Upper lobe of left lung (tissue), 4 donors: ENCODE data around the gene ZNF783.

Experiments
- POLR2A ChIP-seq, 4 donors: fragments of 450-650 bp; IDR thresholded peaks; one replicate each; pipeline ENCODE4 v1.5.1; 2016 to 2017; ENCODE audit warnings: antibody characterized with exemption in 4 of 4, mild to moderate bottlenecking in 2 of 4
- TF ChIP-seq, protein P1 (sequence below), 6 experiments: fragments of 450-650 bp in 4 of 6; fragments of 200-600 bp in 2 of 6; sonication (generic) in 2 of 6; IDR thresholded peaks; one replicate each; pipeline ENCODE4 v1.5.1; 2016 to 2019; ENCODE audit warnings: antibody characterized with exemption in 6 of 6

DNA sequence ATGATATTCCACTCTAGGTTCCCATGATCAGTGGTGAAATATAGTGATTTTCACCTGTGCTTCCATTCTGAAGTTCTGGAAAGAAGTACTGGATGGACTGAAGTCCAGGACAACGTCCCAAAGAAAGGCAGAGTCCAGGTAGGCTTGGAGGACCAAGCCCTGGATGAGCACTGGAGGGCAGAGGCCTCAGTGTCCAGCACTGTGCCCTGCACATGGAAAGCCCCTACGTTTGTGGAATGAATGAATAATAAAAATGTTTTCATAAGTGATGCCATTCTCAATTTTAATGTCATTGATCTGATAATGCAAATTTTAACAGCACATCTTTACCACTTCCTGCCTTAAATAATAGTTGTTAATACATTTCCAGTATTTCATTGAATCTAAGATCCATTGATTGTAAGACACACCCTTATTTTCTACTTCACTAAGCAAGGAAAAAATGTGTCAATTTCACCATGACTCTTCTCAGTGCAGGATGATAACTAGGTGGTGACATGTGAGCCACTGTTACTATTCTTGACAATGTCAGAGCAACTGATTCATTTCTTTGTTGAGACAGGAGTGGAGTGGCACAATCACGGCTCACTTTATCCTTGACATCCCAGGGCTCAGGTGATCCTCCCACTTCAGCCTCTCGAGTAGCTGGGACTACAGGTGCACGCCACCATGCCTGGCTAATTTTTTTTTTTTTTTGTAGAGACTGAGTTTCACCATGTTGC lies 35.2 kb downstream of the ZNF783 start:
- TF ChIP-seq POLR2A (IDR thresholded peaks at IDR 0.05): no peak
- TF ChIP-seq, protein P1, sequence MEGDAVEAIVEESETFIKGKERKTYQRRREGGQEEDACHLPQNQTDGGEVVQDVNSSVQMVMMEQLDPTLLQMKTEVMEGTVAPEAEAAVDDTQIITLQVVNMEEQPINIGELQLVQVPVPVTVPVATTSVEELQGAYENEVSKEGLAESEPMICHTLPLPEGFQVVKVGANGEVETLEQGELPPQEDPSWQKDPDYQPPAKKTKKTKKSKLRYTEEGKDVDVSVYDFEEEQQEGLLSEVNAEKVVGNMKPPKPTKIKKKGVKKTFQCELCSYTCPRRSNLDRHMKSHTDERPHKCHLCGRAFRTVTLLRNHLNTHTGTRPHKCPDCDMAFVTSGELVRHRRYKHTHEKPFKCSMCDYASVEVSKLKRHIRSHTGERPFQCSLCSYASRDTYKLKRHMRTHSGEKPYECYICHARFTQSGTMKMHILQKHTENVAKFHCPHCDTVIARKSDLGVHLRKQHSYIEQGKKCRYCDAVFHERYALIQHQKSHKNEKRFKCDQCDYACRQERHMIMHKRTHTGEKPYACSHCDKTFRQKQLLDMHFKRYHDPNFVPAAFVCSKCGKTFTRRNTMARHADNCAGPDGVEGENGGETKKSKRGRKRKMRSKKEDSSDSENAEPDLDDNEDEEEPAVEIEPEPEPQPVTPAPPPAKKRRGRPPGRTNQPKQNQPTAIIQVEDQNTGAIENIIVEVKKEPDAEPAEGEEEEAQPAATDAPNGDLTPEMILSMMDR (IDR thresholded peaks at IDR 0.05): no peak
